Measurements from ENCODE around the gene KCTD1. TPM values are rescaled to one million over a fixed set of nuclear protein-coding genes. Genes with fewer than 3 reads are reported as not detected.

The KCTD1 gene
- total RNA-seq, 1 donor from 2014 or later, result 1.3 TPM

- no peak for DNase-seq (ENCODE audit: low spot score in 2 of 2)
- Histone ChIP-seq H3K36me3 (no peaks in the 10 kb centered on the region), H3K27me3 (no peaks in the 10 kb centered on the region), H3K27ac (peak overlapping the region; percentile 53 to 63), H3K9me3 (no peaks in the 10 kb centered on the region), H3K4me1 (peaks cover 0 to 9% of the 10 kb centered on the region in 2 donors), H3K4me3 (no peak overlapping the region)
- TF ChIP-seq CTCF (IDR thresholded peaks at IDR 0.05), result no peak
- intact Hi-C loops (cut with DNase I), result no loop called here
Observed at GRCh38 chr18:26555804-26556553, 7.6 kb upstream of the KCTD1 start.

- Histone ChIP-seq H3K4me3 (no peak overlapping the region), H3K36me3 (no peaks in the 10 kb centered on the region), H3K9me3 (no peaks in the 10 kb centered on the region), H3K27me3 (no peaks in the 10 kb centered on the region), H3K27ac (no peak overlapping the region), H3K4me1 (peaks cover 0 to 16% of the 10 kb centered on the region in 2 donors)
- intact Hi-C loops (cut with DNase I), result no loop called here
- no peak for DNase-seq (ENCODE audit: low spot score in 2 of 2)
- no peak for TF ChIP-seq CTCF (IDR thresholded peaks at IDR 0.05)
Observed at GRCh38 chr18:26553943-26554342, 5.6 kb upstream of the KCTD1 start.

- Histone ChIP-seq H3K36me3 (no peaks in the 10 kb centered on the region), H3K4me3 (peak overlapping the region in 1 of 2 donors; percentile 91), H3K27me3 (no peaks in the 10 kb centered on the region), H3K9me3 (no peaks in the 10 kb centered on the region), H3K4me1 (peaks cover 3 to 11% of the 10 kb centered on the region in 2 donors), H3K27ac (no peak overlapping the region)
- no peak for DNase-seq (ENCODE audit: low spot score in 2 of 2)
- TF ChIP-seq CTCF (IDR thresholded peaks at IDR 0.05), result no peak
- intact Hi-C loops (cut with DNase I), result no loop called here
Observed at GRCh38 chr18:26551695-26552081, 3.3 kb upstream of the KCTD1 start.

GRCh38 chr18:26550998-26551694, 2.8 kb upstream of the KCTD1 start:
- peaks cover 3 to 10% of the 10 kb centered on the region in 2 donors for H3K4me1 ChIP-seq
- TF ChIP-seq CTCF (IDR thresholded peaks at IDR 0.05), result no peak
- peak in 1 of 2 donors; percentile 72 for DNase-seq (ENCODE audit: low spot score in 2 of 2)
- peak overlapping the region; percentile 91 to 92 for H3K4me3 ChIP-seq
- no peaks in the 10 kb centered on the region for H3K36me3 ChIP-seq
- intact Hi-C loops (cut with DNase I), result no loop called here
- H3K27ac ChIP-seq, result peak overlapping the region; percentile 20 to 21
- H3K27me3 ChIP-seq, result no peaks in the 10 kb centered on the region
- H3K9me3 ChIP-seq, result no peaks in the 10 kb centered on the region

GRCh38 chr18:26549263-26550094, 1.1 kb upstream of the KCTD1 start:
- TF ChIP-seq CTCF (IDR thresholded peaks at IDR 0.05), result no peak
- intact Hi-C loops (cut with DNase I), result loop anchor here (1.0 to 10.0 kb wide), 4 partner anchors 108 to 457 kb away; partner anchors contain the start of genes SS18 and TAF4B
- H3K36me3 ChIP-seq, result no peaks in the 10 kb centered on the region
- H3K27me3 ChIP-seq, result no peaks in the 10 kb centered on the region
- H3K9me3 ChIP-seq, result no peaks in the 10 kb centered on the region
- peak overlapping the region; percentile 84 for H3K27ac ChIP-seq
- peak in 1 of 2 donors; percentile 79 for DNase-seq (ENCODE audit: low spot score in 2 of 2)
- H3K4me1 ChIP-seq, result peaks cover 3 to 15% of the 10 kb centered on the region in 2 donors
- peak overlapping the region; percentile 91 to 92 for H3K4me3 ChIP-seq
